HEK293 (cell line): Measurements from ENCODE around the gene CHST2.

Experiments
- CTCF ChIA-PET: fragments of 350-600 bp; formaldehyde crosslinking; extraction: SDS; loops from one replicate; lab custom pipeline; 2021; ENCODE audit warnings: antibody characterized with exemption; lab: Yijun Ruan, JAX
- POLR2A ChIA-PET: fragments of 300-600 bp; formaldehyde crosslinking; extraction: SDS; loops from one replicate; lab custom pipeline; 2020; ENCODE audit warnings: antibody characterized with exemption, inconsistent platforms; lab: Yijun Ruan, JAX
- H3K27ac ChIP-seq: fragments of 200-500 bp; sonication (Bioruptor generic); 2 replicates; pipeline ENCODE4 v1.5.1; 2014; ENCODE audit warnings: low read depth, low read length, control low read depth, inconsistent platforms; ENCODE audit errors: extremely low read depth
- H3K36me3 ChIP-seq, 2 experiments: fragments of 200-500 bp in 1 of 2; sonication (Bioruptor generic) in 1 of 2; 1 replicate in 1 of 2; 2 replicates in 1 of 2; pipeline ENCODE4 v1.5.1; 2014 to 2017; ENCODE audit warnings: inconsistent platforms in 2 of 2, low read length in 2 of 2; ENCODE audit not compliant: control insufficient read depth in 2 of 2, insufficient read depth in 1 of 2
- H3K4me1 ChIP-seq: fragments of 200-500 bp; sonication (Bioruptor generic); 2 replicates; pipeline ENCODE4 v1.5.1; 2014; ENCODE audit warnings: mild to moderate bottlenecking, low read length, inconsistent platforms; ENCODE audit not compliant: control insufficient read depth, insufficient read depth
- H3K4me3 ChIP-seq: 2 replicates; pipeline ENCODE4 v1.5.1; 2011; ENCODE audit warnings: low read depth, mild to moderate bottlenecking, control low read depth, low read length, moderate library complexity
- H3K9me3 ChIP-seq: fragments of 200-500 bp; sonication (Bioruptor generic); 2 replicates; pipeline ENCODE4 v1.5.1; 2014; ENCODE audit warnings: low read depth, low read length, inconsistent platforms; ENCODE audit not compliant: control insufficient read depth, insufficient read depth
- RBAK ChIP-seq: fragments of 450-650 bp; formaldehyde crosslinking; IDR thresholded peaks from 2 replicates; pipeline ENCODE4 v1.5.1; 2016; ENCODE audit warnings: missing biosample characterization, missing genetic modification characterization
- SP2 ChIP-seq: fragments of 450-650 bp; formaldehyde crosslinking; IDR thresholded peaks from 2 replicates; pipeline ENCODE4 v1.5.1; 2016; ENCODE audit warnings: missing biosample characterization, missing genetic modification characterization
- ZFP37 ChIP-seq: fragments of 450-650 bp; formaldehyde crosslinking; IDR thresholded peaks from 2 replicates; pipeline ENCODE4 v1.5.1; 2016; ENCODE audit warnings: missing biosample characterization, missing genetic modification characterization
- ZNF10 ChIP-seq: fragments of 450-650 bp; formaldehyde crosslinking; IDR thresholded peaks from 2 replicates; pipeline ENCODE4 v1.5.1; 2017; ENCODE audit warnings: missing biosample characterization, missing genetic modification characterization
- ZNF202 ChIP-seq: fragments of 450-650 bp; formaldehyde crosslinking; IDR thresholded peaks from 2 replicates; pipeline ENCODE4 v1.5.1; 2016; ENCODE audit warnings: missing biosample characterization, missing genetic modification characterization, borderline replicate concordance
- ZNF221 ChIP-seq: fragments of 450-650 bp; formaldehyde crosslinking; IDR thresholded peaks from 2 replicates; pipeline ENCODE4 v1.5.1; 2017; ENCODE audit warnings: missing biosample characterization, missing genetic modification characterization, borderline replicate concordance
- ZNF354C ChIP-seq: fragments of 450-650 bp; formaldehyde crosslinking; IDR thresholded peaks from 2 replicates; pipeline ENCODE4 v1.5.1; 2016; ENCODE audit warnings: missing biosample characterization, missing genetic modification characterization, low read depth, borderline replicate concordance
- ZNF404 ChIP-seq: fragments of 450-650 bp; formaldehyde crosslinking; IDR thresholded peaks from 2 replicates; pipeline ENCODE4 v1.5.1; 2017; ENCODE audit warnings: missing biosample characterization, missing genetic modification characterization
- ZNF416 ChIP-seq: fragments of 450-650 bp; formaldehyde crosslinking; IDR thresholded peaks from 2 replicates; pipeline ENCODE4 v1.5.1; 2016; ENCODE audit warnings: missing biosample characterization, missing genetic modification characterization
- ZNF501 ChIP-seq: fragments of 450-650 bp; formaldehyde crosslinking; IDR thresholded peaks from 2 replicates; pipeline ENCODE4 v1.5.1; 2016; ENCODE audit warnings: missing biosample characterization, missing genetic modification characterization
- ZNF510 ChIP-seq: fragments of 450-650 bp; formaldehyde crosslinking; IDR thresholded peaks from 2 replicates; pipeline ENCODE4 v1.5.1; 2018; ENCODE audit warnings: mild to moderate bottlenecking, missing genetic modification characterization, missing biosample characterization; ENCODE audit not compliant: insufficient replicate concordance
- ZNF548 ChIP-seq: fragments of 450-650 bp; formaldehyde crosslinking; IDR thresholded peaks from 2 replicates; pipeline ENCODE4 v1.5.1; 2016; ENCODE audit warnings: missing biosample characterization, missing genetic modification characterization
- ZNF558 ChIP-seq: fragments of 450-650 bp; formaldehyde crosslinking; IDR thresholded peaks from 2 replicates; pipeline ENCODE4 v1.5.1; 2016; ENCODE audit warnings: missing biosample characterization, missing genetic modification characterization
- ZNF623 ChIP-seq: fragments of 450-650 bp; formaldehyde crosslinking; IDR thresholded peaks from 2 replicates; pipeline ENCODE4 v1.5.1; 2016; ENCODE audit warnings: missing biosample characterization, missing genetic modification characterization
- ZNF626 ChIP-seq: fragments of 450-650 bp; sonication (Bioruptor Pico); formaldehyde crosslinking; IDR thresholded peaks from 2 replicates; pipeline ENCODE4 v1.5.1; 2018; ENCODE audit warnings: missing biosample characterization, missing genetic modification characterization, inconsistent platforms
- ZNF654 ChIP-seq: fragments of 450-650 bp; formaldehyde crosslinking; IDR thresholded peaks from 2 replicates; pipeline ENCODE4 v1.5.1; 2016; ENCODE audit warnings: low read depth, missing biosample characterization, missing genetic modification characterization
- ZSCAN16 ChIP-seq: fragments of 450-650 bp; formaldehyde crosslinking; IDR thresholded peaks from 2 replicates; pipeline ENCODE4 v1.5.1; 2016; ENCODE audit warnings: missing biosample characterization, missing genetic modification characterization
- TF ChIP-seq, protein P1 (sequence below): fragments of 450-650 bp; formaldehyde crosslinking; IDR thresholded peaks from 2 replicates; pipeline ENCODE4 v1.5.1; 2016; ENCODE audit warnings: missing biosample characterization, missing genetic modification characterization
- TF ChIP-seq, protein P2 (sequence below): fragments of 450-650 bp; formaldehyde crosslinking; IDR thresholded peaks from 2 replicates; pipeline ENCODE4 v1.5.1; 2016; ENCODE audit warnings: missing biosample characterization, missing genetic modification characterization
- TF ChIP-seq, protein P3 (sequence below): fragments of 450-650 bp; formaldehyde crosslinking; IDR thresholded peaks from 2 replicates; pipeline ENCODE4 v1.5.1; 2016; ENCODE audit warnings: missing biosample characterization, missing genetic modification characterization
- TF ChIP-seq, protein P4 (sequence below): fragments of 450-650 bp; formaldehyde crosslinking; conservative IDR thresholded peaks from 2 replicates; pipeline ENCODE4 v1.5.1; 2016; ENCODE audit warnings: low read depth, missing biosample characterization, missing genetic modification characterization
- TF ChIP-seq, protein P5 (sequence below): fragments of 450-650 bp; formaldehyde crosslinking; IDR thresholded peaks from 2 replicates; pipeline ENCODE4 v1.5.1; 2016; ENCODE audit warnings: missing biosample characterization, missing genetic modification characterization
- TF ChIP-seq, protein P6 (sequence below): sonication (generic); formaldehyde crosslinking; IDR thresholded peaks from 2 replicates; pipeline ENCODE4 v1.8.1; 2022; ENCODE audit warnings: mild to moderate bottlenecking, moderate library complexity, missing genetic modification reagents

Gene CHST2

DNA sequence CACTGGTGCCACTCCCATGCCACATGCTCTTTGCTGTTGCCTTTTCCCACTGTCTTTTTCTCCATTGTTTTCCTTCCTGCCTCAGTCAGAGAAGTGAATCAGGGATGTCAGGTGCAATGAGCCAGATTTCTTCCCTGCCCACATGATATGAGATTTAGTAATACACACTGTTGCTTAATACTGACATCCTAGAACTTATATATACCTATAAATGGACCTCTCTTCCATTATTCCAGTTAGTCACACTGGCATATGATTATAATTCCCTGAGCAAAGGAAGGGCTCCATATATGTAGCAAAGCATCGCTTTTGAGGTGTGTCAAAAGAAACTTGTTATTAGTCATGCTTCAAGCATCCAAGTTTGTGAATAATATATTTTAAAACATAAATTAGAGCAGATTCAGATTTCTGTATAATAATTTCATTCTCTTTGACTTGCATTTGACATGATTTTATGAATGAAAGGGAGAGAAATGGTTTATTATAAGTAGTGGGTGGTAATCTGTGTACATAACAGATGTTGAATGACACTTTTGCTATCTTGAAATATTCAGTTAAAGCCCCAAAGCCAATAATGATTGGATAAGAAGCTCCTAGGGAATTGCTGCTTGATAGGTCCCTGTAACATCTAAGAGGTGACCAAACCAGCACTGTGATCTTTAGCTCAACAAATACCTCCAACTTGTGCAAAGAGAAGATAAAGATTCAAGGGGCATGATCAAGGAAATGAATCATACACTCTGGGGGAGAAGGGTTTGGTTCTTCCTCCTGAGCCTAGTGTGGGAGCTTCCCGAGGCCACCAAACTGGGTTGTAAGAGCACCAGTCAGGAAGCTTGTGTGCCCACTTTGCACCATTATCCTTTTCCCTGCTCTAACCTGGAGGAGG is 48.6 kb downstream of the CHST2 start:
- Histone ChIP-seq H3K27ac (no peak overlapping the region), H3K9me3 (no peaks in the 10 kb centered on the region), H3K36me3 (no peaks in the 10 kb centered on the region), H3K4me1 (no peaks in the 10 kb centered on the region), H3K4me3 (no peak overlapping the region)
- POLR2A ChIA-PET: no interaction called here
- CTCF ChIA-PET: interaction anchor here (0.7 kb wide), 1 partner anchor 19 kb away, joined by 5 read pairs; no protein-coding TSS in a partner anchor
- no peak for TF ChIP-seq ZNF416 (tag by site-specific recombination)
- no peak for TF ChIP-seq ZNF510
- no peak for TF ChIP-seq ZNF10 (tag by site-specific recombination)
- TF ChIP-seq RBAK: no peak
- TF ChIP-seq ZNF221 (tag by site-specific recombination): no peak
- TF ChIP-seq SP2 (tag by site-specific recombination): no peak
- TF ChIP-seq, protein P1, sequence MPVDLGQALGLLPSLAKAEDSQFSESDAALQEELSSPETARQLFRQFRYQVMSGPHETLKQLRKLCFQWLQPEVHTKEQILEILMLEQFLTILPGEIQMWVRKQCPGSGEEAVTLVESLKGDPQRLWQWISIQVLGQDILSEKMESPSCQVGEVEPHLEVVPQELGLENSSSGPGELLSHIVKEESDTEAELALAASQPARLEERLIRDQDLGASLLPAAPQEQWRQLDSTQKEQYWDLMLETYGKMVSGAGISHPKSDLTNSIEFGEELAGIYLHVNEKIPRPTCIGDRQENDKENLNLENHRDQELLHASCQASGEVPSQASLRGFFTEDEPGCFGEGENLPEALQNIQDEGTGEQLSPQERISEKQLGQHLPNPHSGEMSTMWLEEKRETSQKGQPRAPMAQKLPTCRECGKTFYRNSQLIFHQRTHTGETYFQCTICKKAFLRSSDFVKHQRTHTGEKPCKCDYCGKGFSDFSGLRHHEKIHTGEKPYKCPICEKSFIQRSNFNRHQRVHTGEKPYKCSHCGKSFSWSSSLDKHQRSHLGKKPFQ (tag by site-specific recombination): no peak
- TF ChIP-seq, protein P2, sequence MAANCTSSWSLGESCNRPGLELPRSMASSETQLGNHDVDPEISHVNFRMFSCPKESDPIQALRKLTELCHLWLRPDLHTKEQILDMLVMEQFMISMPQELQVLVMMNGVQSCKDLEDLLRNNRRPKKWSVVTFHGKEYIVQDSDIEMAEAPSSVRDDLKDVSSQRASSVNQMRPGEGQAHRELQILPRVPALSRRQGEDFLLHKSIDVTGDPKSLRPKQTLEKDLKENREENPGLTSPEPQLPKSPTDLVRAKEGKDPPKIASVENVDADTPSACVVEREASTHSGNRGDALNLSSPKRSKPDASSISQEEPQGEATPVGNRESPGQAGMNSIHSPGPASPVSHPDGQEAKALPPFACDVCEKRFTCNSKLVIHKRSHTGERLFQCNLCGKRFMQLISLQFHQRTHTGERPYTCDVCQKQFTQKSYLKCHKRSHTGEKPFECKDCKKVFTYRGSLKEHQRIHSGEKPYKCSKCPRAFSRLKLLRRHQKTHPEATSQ: no peak
- no peak for TF ChIP-seq ZNF558 (tag by site-specific recombination)
- no peak for TF ChIP-seq ZNF501 (tag by site-specific recombination)
- TF ChIP-seq ZNF202 (tag by site-specific recombination): no peak
- TF ChIP-seq, protein P3, sequence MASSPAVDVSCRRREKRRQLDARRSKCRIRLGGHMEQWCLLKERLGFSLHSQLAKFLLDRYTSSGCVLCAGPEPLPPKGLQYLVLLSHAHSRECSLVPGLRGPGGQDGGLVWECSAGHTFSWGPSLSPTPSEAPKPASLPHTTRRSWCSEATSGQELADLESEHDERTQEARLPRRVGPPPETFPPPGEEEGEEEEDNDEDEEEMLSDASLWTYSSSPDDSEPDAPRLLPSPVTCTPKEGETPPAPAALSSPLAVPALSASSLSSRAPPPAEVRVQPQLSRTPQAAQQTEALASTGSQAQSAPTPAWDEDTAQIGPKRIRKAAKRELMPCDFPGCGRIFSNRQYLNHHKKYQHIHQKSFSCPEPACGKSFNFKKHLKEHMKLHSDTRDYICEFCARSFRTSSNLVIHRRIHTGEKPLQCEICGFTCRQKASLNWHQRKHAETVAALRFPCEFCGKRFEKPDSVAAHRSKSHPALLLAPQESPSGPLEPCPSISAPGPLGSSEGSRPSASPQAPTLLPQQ (tag by site-specific recombination): no peak
- no peak for TF ChIP-seq ZNF623 (tag by site-specific recombination)
- TF ChIP-seq ZNF548 (tag by site-specific recombination): no peak
- TF ChIP-seq, protein P4, sequence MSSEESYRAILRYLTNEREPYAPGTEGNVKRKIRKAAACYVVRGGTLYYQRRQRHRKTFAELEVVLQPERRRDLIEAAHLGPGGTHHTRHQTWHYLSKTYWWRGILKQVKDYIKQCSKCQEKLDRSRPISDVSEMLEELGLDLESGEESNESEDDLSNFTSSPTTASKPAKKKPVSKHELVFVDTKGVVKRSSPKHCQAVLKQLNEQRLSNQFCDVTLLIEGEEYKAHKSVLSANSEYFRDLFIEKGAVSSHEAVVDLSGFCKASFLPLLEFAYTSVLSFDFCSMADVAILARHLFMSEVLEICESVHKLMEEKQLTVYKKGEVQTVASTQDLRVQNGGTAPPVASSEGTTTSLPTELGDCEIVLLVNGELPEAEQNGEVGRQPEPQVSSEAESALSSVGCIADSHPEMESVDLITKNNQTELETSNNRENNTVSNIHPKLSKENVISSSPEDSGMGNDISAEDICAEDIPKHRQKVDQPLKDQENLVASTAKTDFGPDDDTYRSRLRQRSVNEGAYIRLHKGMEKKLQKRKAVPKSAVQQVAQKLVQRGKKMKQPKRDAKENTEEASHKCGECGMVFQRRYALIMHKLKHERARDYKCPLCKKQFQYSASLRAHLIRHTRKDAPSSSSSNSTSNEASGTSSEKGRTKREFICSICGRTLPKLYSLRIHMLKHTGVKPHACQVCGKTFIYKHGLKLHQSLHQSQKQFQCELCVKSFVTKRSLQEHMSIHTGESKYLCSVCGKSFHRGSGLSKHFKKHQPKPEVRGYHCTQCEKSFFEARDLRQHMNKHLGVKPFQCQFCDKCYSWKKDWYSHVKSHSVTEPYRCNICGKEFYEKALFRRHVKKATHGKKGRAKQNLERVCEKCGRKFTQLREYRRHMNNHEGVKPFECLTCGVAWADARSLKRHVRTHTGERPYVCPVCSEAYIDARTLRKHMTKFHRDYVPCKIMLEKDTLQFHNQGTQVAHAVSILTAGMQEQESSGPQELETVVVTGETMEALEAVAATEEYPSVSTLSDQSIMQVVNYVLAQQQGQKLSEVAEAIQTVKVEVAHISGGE (tag by site-specific recombination): no peak
- TF ChIP-seq ZNF654 (tag by site-specific recombination): no peak
- TF ChIP-seq ZFP37 (tag by site-specific recombination): no peak

DNA sequence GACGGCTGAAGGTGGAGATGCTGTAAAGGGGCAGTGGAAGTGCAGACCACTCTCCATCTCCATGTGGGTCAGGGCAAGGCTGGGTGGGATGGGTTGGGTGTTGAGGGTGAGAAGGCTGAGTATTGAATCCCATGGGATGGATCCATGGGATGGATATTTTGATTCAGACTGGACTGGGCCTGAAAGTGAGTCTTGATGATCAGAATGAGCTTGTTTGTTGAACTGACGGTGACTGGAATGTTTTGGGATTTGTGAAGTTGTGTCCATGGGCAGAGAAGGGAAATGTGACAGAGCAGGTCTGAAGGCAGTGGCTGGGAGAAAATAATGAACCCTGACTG is 49.3 kb downstream of the CHST2 start:
- ChIA-PET CTCF (no interaction called here), POLR2A (no interaction called here)
- no peaks in the 10 kb centered on the region for H3K9me3 ChIP-seq
- no peak overlapping the region for H3K27ac ChIP-seq
- H3K4me1 ChIP-seq: no peaks in the 10 kb centered on the region
- no peak overlapping the region for H3K4me3 ChIP-seq
- H3K36me3 ChIP-seq: no peaks in the 10 kb centered on the region
- TF ChIP-seq ZNF416 (tag by site-specific recombination) (no peak), ZNF404 (no peak), ZSCAN16 (tag by site-specific recombination) (no peak), ZNF626 (tag by site-specific recombination) (no peak), ZNF354C (tag by site-specific recombination) (no peak)
- TF ChIP-seq, protein P5, sequence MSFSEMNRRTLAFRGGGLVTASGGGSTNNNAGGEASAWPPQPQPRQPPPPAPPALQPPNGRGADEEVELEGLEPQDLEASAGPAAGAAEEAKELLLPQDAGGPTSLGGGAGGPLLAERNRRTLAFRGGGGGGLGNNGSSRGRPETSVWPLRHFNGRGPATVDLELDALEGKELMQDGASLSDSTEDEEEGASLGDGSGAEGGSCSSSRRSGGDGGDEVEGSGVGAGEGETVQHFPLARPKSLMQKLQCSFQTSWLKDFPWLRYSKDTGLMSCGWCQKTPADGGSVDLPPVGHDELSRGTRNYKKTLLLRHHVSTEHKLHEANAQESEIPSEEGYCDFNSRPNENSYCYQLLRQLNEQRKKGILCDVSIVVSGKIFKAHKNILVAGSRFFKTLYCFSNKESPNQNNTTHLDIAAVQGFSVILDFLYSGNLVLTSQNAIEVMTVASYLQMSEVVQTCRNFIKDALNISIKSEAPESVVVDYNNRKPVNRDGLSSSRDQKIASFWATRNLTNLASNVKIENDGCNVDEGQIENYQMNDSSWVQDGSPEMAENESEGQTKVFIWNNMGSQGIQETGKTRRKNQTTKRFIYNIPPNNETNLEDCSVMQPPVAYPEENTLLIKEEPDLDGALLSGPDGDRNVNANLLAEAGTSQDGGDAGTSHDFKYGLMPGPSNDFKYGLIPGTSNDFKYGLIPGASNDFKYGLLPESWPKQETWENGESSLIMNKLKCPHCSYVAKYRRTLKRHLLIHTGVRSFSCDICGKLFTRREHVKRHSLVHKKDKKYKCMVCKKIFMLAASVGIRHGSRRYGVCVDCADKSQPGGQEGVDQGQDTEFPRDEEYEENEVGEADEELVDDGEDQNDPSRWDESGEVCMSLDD: no peak
- TF ChIP-seq, protein P6, sequence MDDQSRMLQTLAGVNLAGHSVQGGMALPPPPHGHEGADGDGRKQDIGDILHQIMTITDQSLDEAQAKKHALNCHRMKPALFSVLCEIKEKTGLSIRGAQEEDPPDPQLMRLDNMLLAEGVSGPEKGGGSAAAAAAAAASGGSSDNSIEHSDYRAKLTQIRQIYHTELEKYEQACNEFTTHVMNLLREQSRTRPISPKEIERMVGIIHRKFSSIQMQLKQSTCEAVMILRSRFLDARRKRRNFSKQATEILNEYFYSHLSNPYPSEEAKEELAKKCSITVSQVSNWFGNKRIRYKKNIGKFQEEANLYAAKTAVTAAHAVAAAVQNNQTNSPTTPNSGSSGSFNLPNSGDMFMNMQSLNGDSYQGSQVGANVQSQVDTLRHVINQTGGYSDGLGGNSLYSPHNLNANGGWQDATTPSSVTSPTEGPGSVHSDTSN: no peak
